Suprapubic skin (tissue), 4 donors: ENCODE data around the gene MAST1.

Source experiments
- EP300 ChIP-seq: sonication (generic); formaldehyde crosslinking; IDR thresholded peaks from one replicate; pipeline ENCODE4 v1.6.1; 2017; ENCODE audit warnings: antibody characterized with exemption
- POLR2AphosphoS5 ChIP-seq, 3 donors: sonication (generic); formaldehyde crosslinking; IDR thresholded peaks; one replicate each; pipeline ENCODE4 v1.6.1; 2017; ENCODE audit warnings: antibody characterized with exemption in 3 of 3
- TF ChIP-seq, protein P1 (sequence below), 2 donors: fragments of 200-600 bp in 1 of 2; fragments of 450-650 bp in 1 of 2; sonication (generic) in 1 of 2; IDR thresholded peaks; one replicate each; pipeline ENCODE4 v1.5.1; 2016 to 2019; ENCODE audit warnings: antibody characterized with exemption in 2 of 2, mild to moderate bottlenecking in 1 of 2, moderate library complexity in 1 of 2

GRCh38 chr19:12890787-12891552 lies 52.7 kb downstream of the MAST1 start, which contains the start of gene GCDH:
- TF ChIP-seq, protein P1, sequence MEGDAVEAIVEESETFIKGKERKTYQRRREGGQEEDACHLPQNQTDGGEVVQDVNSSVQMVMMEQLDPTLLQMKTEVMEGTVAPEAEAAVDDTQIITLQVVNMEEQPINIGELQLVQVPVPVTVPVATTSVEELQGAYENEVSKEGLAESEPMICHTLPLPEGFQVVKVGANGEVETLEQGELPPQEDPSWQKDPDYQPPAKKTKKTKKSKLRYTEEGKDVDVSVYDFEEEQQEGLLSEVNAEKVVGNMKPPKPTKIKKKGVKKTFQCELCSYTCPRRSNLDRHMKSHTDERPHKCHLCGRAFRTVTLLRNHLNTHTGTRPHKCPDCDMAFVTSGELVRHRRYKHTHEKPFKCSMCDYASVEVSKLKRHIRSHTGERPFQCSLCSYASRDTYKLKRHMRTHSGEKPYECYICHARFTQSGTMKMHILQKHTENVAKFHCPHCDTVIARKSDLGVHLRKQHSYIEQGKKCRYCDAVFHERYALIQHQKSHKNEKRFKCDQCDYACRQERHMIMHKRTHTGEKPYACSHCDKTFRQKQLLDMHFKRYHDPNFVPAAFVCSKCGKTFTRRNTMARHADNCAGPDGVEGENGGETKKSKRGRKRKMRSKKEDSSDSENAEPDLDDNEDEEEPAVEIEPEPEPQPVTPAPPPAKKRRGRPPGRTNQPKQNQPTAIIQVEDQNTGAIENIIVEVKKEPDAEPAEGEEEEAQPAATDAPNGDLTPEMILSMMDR (IDR thresholded peaks at IDR 0.05), result no peak
- no peak for TF ChIP-seq EP300
- peak in 1 of 3 donors; percentile 38 for TF ChIP-seq POLR2AphosphoS5 (IDR thresholded peaks at IDR 0.05)
